ENCODE measurements around the gene LMO1.

- TF ChIP-seq POLR2AphosphoS5 (IDR thresholded peaks at IDR 0.05) (no peak), POLR2A (IDR thresholded peaks at IDR 0.05; ENCODE audit: low read depth) (no peak)
These were observed 12.8 kb upstream of the LMO1 start for GRCh38 chr11:8276528-8276927.

Data from esophagus muscularis mucosa (tissue), 2 donors.